Mammary epithelial cell (primary cell): Measurements from ENCODE around the gene CYGB.

Source experiments
- CTCF ChIP-seq, 2 donors: IDR thresholded peaks in 1 of 2; conservative IDR thresholded peaks in 1 of 2; 2 replicates each; pipeline ENCODE4 v1.5.1; 2011 to 2012; ENCODE audit warnings: inconsistent platforms in 2 of 2, low read length in 2 of 2, mild to moderate bottlenecking in 2 of 2, control low read depth in 1 of 2, low read depth in 1 of 2; ENCODE audit not compliant: insufficient read depth in 1 of 2; ENCODE audit errors: extremely low read depth in 1 of 2
- EZH2 ChIP-seq: IDR thresholded peaks from 2 replicates; pipeline ENCODE4 v1.6.1; 2012; ENCODE audit warnings: low read length, inconsistent platforms, borderline replicate concordance

DNA sequence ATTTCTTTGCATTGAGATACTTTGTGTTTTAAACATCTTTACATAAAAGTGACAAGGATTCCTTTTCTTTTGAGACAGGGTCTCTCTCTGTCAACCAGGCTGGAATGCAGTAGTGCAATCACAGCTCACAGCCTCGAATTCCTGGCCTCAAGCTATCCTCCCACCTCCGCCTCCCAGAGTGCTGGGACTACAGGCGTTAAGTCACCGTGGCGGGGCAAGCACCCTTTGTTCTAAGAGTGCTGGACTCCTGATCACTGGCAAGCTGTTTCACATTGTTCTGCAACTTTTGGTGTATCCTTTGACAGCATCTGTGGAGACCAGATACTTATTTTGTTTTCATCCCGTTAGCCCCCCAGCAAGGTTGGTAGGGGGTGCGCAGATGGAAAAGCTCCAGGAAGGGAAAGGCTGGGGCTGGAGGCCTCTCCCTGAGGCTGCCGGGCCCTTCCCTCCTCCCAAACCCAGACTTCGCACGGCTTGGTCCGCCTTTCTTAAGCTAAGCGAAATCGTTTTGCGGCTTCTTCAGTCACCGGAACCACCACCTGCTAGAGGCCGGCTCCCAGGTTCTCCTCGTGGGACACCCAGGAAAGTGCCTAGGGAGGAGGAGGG is 47.0 kb upstream of the CYGB start:
- TF ChIP-seq CTCF (conservative IDR thresholded peaks at IDR 0.05 in 1 of 2, IDR thresholded peaks at IDR 0.05 in 1 of 2; ENCODE audit: extremely low read depth in 1 of 2, insufficient read depth in 1 of 2, low read depth in 1 of 2, low read length in 2 of 2) (no peak), EZH2 (no peak)
